Neural cell (in vitro differentiated cells): Measurements from ENCODE around the gene BMERB1. TPM values are rescaled to one million over a fixed set of nuclear protein-coding genes. Genes with fewer than 3 reads are reported as not detected.

ENCODE experiments used
- H2AFZ ChIP-seq: fragments of 200-600, 300-800 bp; sonication (generic), shearing (Covaris generic); 2 replicates; pipeline ENCODE4 v1.6.0; 2014; ENCODE audit warnings: low read depth, mild to moderate bottlenecking, antibody characterized with exemption, low read length, moderate library complexity
- H3F3A ChIP-seq: fragments of 200-600 bp; shearing (Covaris generic); 2 replicates; pipeline ENCODE4 v1.6.1; 2016; ENCODE audit warnings: mild to moderate bottlenecking, moderate library complexity, mixed read lengths, antibody characterized with exemption, low read length; ENCODE audit not compliant: insufficient read depth, poor library complexity, severe bottlenecking
- H3K27ac ChIP-seq: fragments of 200-600, 300-800 bp; sonication (generic), shearing (Covaris generic); 2 replicates; pipeline ENCODE4 v1.5.1; 2014; ENCODE audit warnings: mild to moderate bottlenecking, low read length, moderate library complexity
- H3K27me3 ChIP-seq: fragments of 300-800, 200-600 bp; sonication (generic), shearing (Covaris generic); 2 replicates; pipeline ENCODE4 v1.6.0; 2014; ENCODE audit warnings: mild to moderate bottlenecking, low read depth, low read length, moderate library complexity; ENCODE audit not compliant: insufficient read depth
- H3K36me3 ChIP-seq: fragments of 300-800, 200-600 bp; sonication (generic), shearing (Covaris generic); 2 replicates; pipeline ENCODE4 v1.5.1; 2014; ENCODE audit warnings: mild to moderate bottlenecking, antibody characterized with exemption, low read length, moderate library complexity; ENCODE audit not compliant: insufficient read depth
- H3K4me2 ChIP-seq: fragments of 300-800, 200-600 bp; sonication (generic), shearing (Covaris generic); 2 replicates; pipeline ENCODE4 v1.6.0; 2014; ENCODE audit warnings: mild to moderate bottlenecking, low read length
- H3K4me3 ChIP-seq: fragments of 300-800, 200-600 bp; sonication (generic), shearing (Covaris generic); 2 replicates; pipeline ENCODE4 v1.5.1; 2014; ENCODE audit warnings: mild to moderate bottlenecking, low read length, moderate library complexity
- H3K79me2 ChIP-seq: fragments of 200-600 bp; shearing (Covaris generic); replicated peaks from 2 replicates; pipeline ENCODE4 v1.6.0; 2014; ENCODE audit warnings: mild to moderate bottlenecking, low read length, moderate library complexity; ENCODE audit not compliant: insufficient read depth
- H3K9ac ChIP-seq: fragments of 300-800, 200-600 bp; sonication (generic), shearing (Covaris generic); 2 replicates; pipeline ENCODE4 v1.6.1; 2016; ENCODE audit warnings: mild to moderate bottlenecking, low read length, mixed read lengths
- H3K9me2 ChIP-seq: fragments of 200-600 bp; shearing (Covaris generic); 2 replicates; pipeline ENCODE4 v1.6.1; 2016; ENCODE audit warnings: mild to moderate bottlenecking, low read length, mixed read lengths; ENCODE audit not compliant: insufficient read depth
- H3K9me3 ChIP-seq: fragments of 200-600, 300-800 bp; sonication (generic), shearing (Covaris generic); 2 replicates; pipeline ENCODE4 v1.6.1; 2016; ENCODE audit warnings: mild to moderate bottlenecking, mixed run types, low read length, moderate library complexity, mixed read lengths
- H4K20me1 ChIP-seq: fragments of 200-600 bp; shearing (Covaris generic); 2 replicates; pipeline ENCODE4 v1.6.1; 2016; ENCODE audit warnings: mild to moderate bottlenecking, mixed run types; ENCODE audit not compliant: insufficient read depth
- CTCF ChIP-seq: fragments of 450-650 bp; IDR thresholded peaks from 2 replicates; pipeline ENCODE4 v1.5.1; 2014; ENCODE audit warnings: antibody characterized with exemption, mild to moderate bottlenecking, moderate library complexity; ENCODE audit not compliant: poor library complexity, severe bottlenecking
- EP300 ChIP-seq: fragments of 450-650 bp; conservative IDR thresholded peaks from 2 replicates; pipeline ENCODE4 v1.6.1; 2014; ENCODE audit warnings: antibody characterized with exemption, mild to moderate bottlenecking, moderate library complexity; ENCODE audit not compliant: poor library complexity, severe bottlenecking
- EZH2 ChIP-seq: fragments of 200-600, 300-800 bp; shearing (Covaris generic), sonication (generic); IDR thresholded peaks from 2 replicates; pipeline ENCODE4 v1.6.1; 2014; ENCODE audit warnings: antibody characterized with exemption, low read length, borderline replicate concordance, mild to moderate bottlenecking; ENCODE audit not compliant: insufficient read depth, poor library complexity, severe bottlenecking
- MXI1 ChIP-seq: fragments of 450-650 bp; conservative IDR thresholded peaks from 2 replicates; pipeline ENCODE4 v1.6.1; 2014; ENCODE audit warnings: antibody characterized with exemption, mild to moderate bottlenecking; ENCODE audit not compliant: poor library complexity, severe bottlenecking
- POLR2AphosphoS5 ChIP-seq: IDR thresholded peaks from 2 replicates; pipeline ENCODE4 v1.6.1; 2012
- RAD21 ChIP-seq: fragments of 450-650 bp; conservative IDR thresholded peaks from 2 replicates; pipeline ENCODE4 v1.6.1; 2014; ENCODE audit warnings: antibody characterized with exemption, mild to moderate bottlenecking, moderate library complexity
- SMC3 ChIP-seq: fragments of 450-650 bp; conservative IDR thresholded peaks from 2 replicates; pipeline ENCODE4 v1.6.1; 2014; ENCODE audit warnings: antibody characterized with exemption, mild to moderate bottlenecking, moderate library complexity; ENCODE audit not compliant: poor library complexity
- TAF1 ChIP-seq: IDR thresholded peaks from 2 replicates; pipeline ENCODE4 v1.6.1; 2012; ENCODE audit warnings: low read depth
- polyA plus RNA-seq: library from polyadenylated mRNA; depleted of rRNA; stranded (reverse); fragments of >200 nt; gene quantifications from 2 replicates; pipeline ENCODE4 v1.2.3, GENCODE V29; 2014
- TF ChIP-seq, protein P1 (sequence below): IDR thresholded peaks from 2 replicates; pipeline ENCODE4 v1.6.1; 2012; ENCODE audit warnings: borderline replicate concordance

Gene BMERB1
- polyA plus RNA-seq, 1 donor from 2014 or later = 149 TPM

DNA sequence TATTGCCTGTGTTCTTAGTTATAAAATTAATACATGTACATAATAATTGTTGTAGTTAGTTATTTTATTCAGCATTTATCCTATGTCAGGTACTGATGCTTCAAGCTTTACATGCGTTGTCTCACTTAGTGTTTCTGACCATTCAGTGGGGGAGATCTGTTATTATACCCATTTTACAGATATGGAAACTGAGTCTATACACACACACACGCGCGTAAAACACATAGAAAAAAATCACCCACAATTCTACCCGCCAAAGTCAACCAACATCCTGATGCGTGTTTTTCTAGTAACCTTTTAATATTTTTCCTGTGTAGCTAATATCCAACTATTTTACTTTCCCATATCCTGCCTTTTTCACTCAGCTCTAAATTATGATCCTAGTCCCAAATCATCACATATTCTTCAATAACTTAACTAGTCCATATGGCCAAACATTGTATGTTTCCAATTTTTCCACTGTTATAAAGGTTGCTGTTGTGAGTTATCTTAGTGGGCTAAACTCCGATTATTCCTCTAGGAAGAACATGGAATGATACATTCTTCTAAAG is 48.4 kb downstream of the BMERB1 start:
- no peak for TF ChIP-seq EP300
- H3F3A ChIP-seq = no peaks in the 10 kb centered on the region
- H3K79me2 ChIP-seq = no peaks in the 10 kb centered on the region
- H3K4me2 ChIP-seq = no peak overlapping the region
- H3K27ac ChIP-seq = no peak overlapping the region
- no peak overlapping the region for H3K9ac ChIP-seq
- no peaks in the 10 kb centered on the region for H3K9me3 ChIP-seq
- no peaks in the 10 kb centered on the region for H4K20me1 ChIP-seq
- H3K36me3 ChIP-seq = no peaks in the 10 kb centered on the region
- no peak overlapping the region for H3K4me3 ChIP-seq
- H3K27me3 ChIP-seq = no peaks in the 10 kb centered on the region
- H3K9me2 ChIP-seq = no peaks in the 10 kb centered on the region
- H2AFZ ChIP-seq = no peak overlapping the region

DNA sequence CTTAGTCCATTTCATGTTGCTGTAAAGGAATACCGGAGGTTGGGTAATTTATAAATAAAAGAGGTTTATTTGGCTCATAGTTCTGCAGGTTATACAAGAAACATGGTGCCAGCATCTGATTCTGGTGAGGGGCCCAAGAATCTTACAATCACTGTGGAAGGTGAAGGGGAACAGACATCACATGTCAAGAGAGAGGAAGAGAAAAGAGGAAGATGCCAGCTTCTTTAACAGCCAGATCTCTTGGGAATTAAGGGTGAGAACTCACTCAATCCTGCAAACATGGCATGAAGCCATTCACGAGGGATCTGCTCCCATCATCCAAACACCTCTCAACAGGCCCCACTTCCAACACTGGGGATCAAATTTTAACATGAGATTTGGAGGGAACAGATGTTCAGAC is 49.5 kb downstream of the BMERB1 start:
- H4K20me1 ChIP-seq = no peaks in the 10 kb centered on the region
- no peaks in the 10 kb centered on the region for H3K9me3 ChIP-seq

More for the DNA sequence above, 49.5 kb downstream of the BMERB1 start:
- Histone ChIP-seq H3K27ac (no peak overlapping the region), H3K27me3 (no peaks in the 10 kb centered on the region), H3F3A (no peaks in the 10 kb centered on the region), H3K79me2 (no peaks in the 10 kb centered on the region), H3K4me2 (no peak overlapping the region), H3K9me2 (no peaks in the 10 kb centered on the region), H2AFZ (no peak overlapping the region), H3K4me3 (no peak overlapping the region), H3K36me3 (no peaks in the 10 kb centered on the region), H3K9ac (no peak overlapping the region)
- TF ChIP-seq RAD21 (no peak), EZH2 (no peak), SMC3 (no peak), EP300 (no peak), MXI1 (no peak), TAF1 (no peak), CTCF (no peak), POLR2AphosphoS5 (no peak)
- TF ChIP-seq, protein P1, sequence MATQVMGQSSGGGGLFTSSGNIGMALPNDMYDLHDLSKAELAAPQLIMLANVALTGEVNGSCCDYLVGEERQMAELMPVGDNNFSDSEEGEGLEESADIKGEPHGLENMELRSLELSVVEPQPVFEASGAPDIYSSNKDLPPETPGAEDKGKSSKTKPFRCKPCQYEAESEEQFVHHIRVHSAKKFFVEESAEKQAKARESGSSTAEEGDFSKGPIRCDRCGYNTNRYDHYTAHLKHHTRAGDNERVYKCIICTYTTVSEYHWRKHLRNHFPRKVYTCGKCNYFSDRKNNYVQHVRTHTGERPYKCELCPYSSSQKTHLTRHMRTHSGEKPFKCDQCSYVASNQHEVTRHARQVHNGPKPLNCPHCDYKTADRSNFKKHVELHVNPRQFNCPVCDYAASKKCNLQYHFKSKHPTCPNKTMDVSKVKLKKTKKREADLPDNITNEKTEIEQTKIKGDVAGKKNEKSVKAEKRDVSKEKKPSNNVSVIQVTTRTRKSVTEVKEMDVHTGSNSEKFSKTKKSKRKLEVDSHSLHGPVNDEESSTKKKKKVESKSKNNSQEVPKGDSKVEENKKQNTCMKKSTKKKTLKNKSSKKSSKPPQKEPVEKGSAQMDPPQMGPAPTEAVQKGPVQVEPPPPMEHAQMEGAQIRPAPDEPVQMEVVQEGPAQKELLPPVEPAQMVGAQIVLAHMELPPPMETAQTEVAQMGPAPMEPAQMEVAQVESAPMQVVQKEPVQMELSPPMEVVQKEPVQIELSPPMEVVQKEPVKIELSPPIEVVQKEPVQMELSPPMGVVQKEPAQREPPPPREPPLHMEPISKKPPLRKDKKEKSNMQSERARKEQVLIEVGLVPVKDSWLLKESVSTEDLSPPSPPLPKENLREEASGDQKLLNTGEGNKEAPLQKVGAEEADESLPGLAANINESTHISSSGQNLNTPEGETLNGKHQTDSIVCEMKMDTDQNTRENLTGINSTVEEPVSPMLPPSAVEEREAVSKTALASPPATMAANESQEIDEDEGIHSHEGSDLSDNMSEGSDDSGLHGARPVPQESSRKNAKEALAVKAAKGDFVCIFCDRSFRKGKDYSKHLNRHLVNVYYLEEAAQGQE = no peak
